ENCODE results near the gene BTD. TPM values are rescaled to one million over a fixed set of nuclear protein-coding genes. Genes with fewer than 3 reads are reported as not detected.

The BTD gene
- total RNA-seq (2022; extraction: Qiagen RNA extraction; ENCODE audit: low read depth): 14.9 to 17.3 TPM (median 16.3 TPM) in 5 replicates

GRCh38 chr3:15601399-15602145 is at the start of gene BTD, which contains the start of gene HACL1:
Gene BTD (plus strand): TSS chr3:15601745. CDS start chr3:15635440, 33,695 bp downstream.
Gene HACL1 (minus strand): TSS chr3:15601569. CDS start chr3:15601463, 106 bp downstream.

Other genes starting within 250 kb of the BTD start
- gene METTL6, start 174.2 kb upstream of the BTD start, total RNA-seq (2022; extraction: Qiagen RNA extraction; ENCODE audit: low read depth): 23.9 to 30.7 TPM (median 27.7 TPM) in 5 replicates
- gene EAF1, start 174.1 kb upstream of the BTD start, total RNA-seq (2022; extraction: Qiagen RNA extraction; ENCODE audit: low read depth): 12.6 to 18.3 TPM (median 15.5 TPM) in 5 replicates
- gene COLQ, start 80.0 kb upstream of the BTD start, total RNA-seq (2022; extraction: Qiagen RNA extraction; ENCODE audit: low read depth): 0.19 to 0.80 TPM (median 0.21 TPM) in 5 replicates
- gene HACL1, start 176 bp upstream of the BTD start, total RNA-seq (2022; extraction: Qiagen RNA extraction; ENCODE audit: low read depth): 21.9 to 28.9 TPM (median 23.7 TPM) in 5 replicates
- gene ANKRD28, start 196.2 kb downstream of the BTD start, total RNA-seq (2022; extraction: Qiagen RNA extraction; ENCODE audit: low read depth): 46.8 to 72.4 TPM (median 58.8 TPM) in 5 replicates